Transverse colon (tissue), 4 donors: Measurements from ENCODE around the gene CDH19.

Experiments used
- CTCF ChIP-seq, 5 experiments: fragments of 200-600 bp in 3 of 5; fragments of 450-650 bp in 2 of 5; sonication (generic) in 3 of 5; IDR thresholded peaks; 1 replicate in 2 of 5; 2 replicates in 3 of 5; pipeline ENCODE4 v1.5.1; 2016 to 2017; ENCODE audit warnings: antibody characterized with exemption in 5 of 5, inconsistent platforms in 3 of 5, mild to moderate bottlenecking in 2 of 5, moderate library complexity in 1 of 5
- EP300 ChIP-seq: sonication (generic); formaldehyde crosslinking; IDR thresholded peaks from one replicate; pipeline ENCODE4 v1.6.1; 2017; ENCODE audit warnings: antibody characterized with exemption, low read depth
- POLR2AphosphoS5 ChIP-seq, 3 donors: sonication (generic); formaldehyde crosslinking; IDR thresholded peaks; one replicate each; pipeline ENCODE4 v1.6.1; 2016; ENCODE audit warnings: antibody characterized with exemption in 3 of 3

DNA sequence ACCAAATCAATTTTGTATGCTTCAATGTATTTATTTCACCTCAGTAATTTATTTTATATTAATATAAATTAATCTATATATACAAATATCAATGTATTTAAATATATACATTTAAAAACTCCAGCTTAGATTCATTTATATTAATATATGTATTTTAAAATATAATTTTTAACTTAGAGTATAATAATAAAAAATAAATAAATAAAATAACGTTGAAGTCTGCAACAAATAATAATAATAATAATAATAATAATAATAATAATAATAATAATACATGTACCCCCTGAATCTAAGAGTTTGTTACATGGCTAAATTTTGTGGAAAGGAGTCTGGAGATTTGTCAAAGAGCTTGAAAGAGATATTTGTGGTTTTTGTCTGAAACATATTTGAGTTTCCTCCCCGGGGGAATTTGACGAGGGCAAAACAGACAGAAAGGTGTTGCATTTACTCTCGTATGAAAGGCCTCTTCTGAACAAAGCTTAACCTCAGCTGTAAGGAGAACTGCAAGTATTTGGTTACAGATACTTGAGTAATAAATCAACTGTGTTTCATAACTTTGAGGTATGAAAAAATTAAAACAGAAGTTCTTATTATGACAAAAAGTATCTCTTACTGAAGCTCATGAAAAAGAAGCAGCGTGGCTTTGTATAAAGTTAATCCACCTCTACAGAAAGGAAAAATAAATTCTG lies 93.4 kb downstream of the CDH19 start:
- TF ChIP-seq CTCF (IDR thresholded peaks at IDR 0.05) = no peak
- no peak for TF ChIP-seq EP300
- no peak for TF ChIP-seq POLR2AphosphoS5 (IDR thresholded peaks at IDR 0.05)
